Kidney epithelial cell (primary cell): ENCODE results near the gene CA10. TPM values are rescaled to one million over a fixed set of nuclear protein-coding genes. Genes with fewer than 3 reads are reported as not detected.

ENCODE experiments used
- DNase-seq: peaks from one replicate; pipeline ENCODE4 v3.0.0-alpha.2; 2010; ENCODE audit warnings: low read depth
- H3K27me3 ChIP-seq: 2 replicates; pipeline ENCODE4 v1.6.0; 2011; ENCODE audit warnings: low read length; ENCODE audit not compliant: control insufficient read depth, insufficient read depth
- H3K36me3 ChIP-seq: 2 replicates; pipeline ENCODE4 v1.5.1; 2011; ENCODE audit warnings: low read length; ENCODE audit not compliant: control insufficient read depth, insufficient read depth
- H3K4me3 ChIP-seq: 2 replicates; pipeline ENCODE4 v1.5.1; 2011; ENCODE audit warnings: low read depth, mild to moderate bottlenecking, control low read depth, low read length
- CTCF ChIP-seq: IDR thresholded peaks from 2 replicates; pipeline ENCODE4 v1.5.1; 2011; ENCODE audit warnings: mild to moderate bottlenecking, moderate library complexity, low read length, control low read depth, inconsistent platforms; ENCODE audit not compliant: insufficient read depth, poor library complexity, severe bottlenecking
- total RNA-seq: library from RNA; depleted of rRNA; stranded (reverse); fragments of >200 nt; gene quantifications from 2 replicates; pipeline ENCODE4 v1.2.3, GENCODE V29; 2015

CA10 gene
- total RNA-seq, 1 donor from 2014 or later = 0.13 TPM

- no peak for DNase-seq
- no peaks in the 10 kb centered on the region for H3K36me3 ChIP-seq
- H3K4me3 ChIP-seq = no peak overlapping the region
- H3K27me3 ChIP-seq = no peaks in the 10 kb centered on the region
- no peak for TF ChIP-seq CTCF
These were observed 355.4 kb downstream of the CA10 start for GRCh38 chr17:51803161-51803560.

- no peak for DNase-seq
- Histone ChIP-seq H3K4me3 (no peak overlapping the region), H3K27me3 (no peaks in the 10 kb centered on the region), H3K36me3 (no peaks in the 10 kb centered on the region)
- no peak for TF ChIP-seq CTCF
These were observed 356.0 kb downstream of the CA10 start for GRCh38 chr17:51802544-51802943.

- Histone ChIP-seq H3K27me3 (no peaks in the 10 kb centered on the region), H3K4me3 (no peak overlapping the region), H3K36me3 (no peaks in the 10 kb centered on the region)
- DNase-seq = no peak
- TF ChIP-seq CTCF = no peak
These were observed 356.9 kb downstream of the CA10 start for GRCh38 chr17:51801626-51802025.

GRCh38 chr17:51799981-51800380, 358.5 kb downstream of the CA10 start:
- no peak for TF ChIP-seq CTCF
- Histone ChIP-seq H3K36me3 (no peaks in the 10 kb centered on the region), H3K4me3 (no peak overlapping the region), H3K27me3 (no peaks in the 10 kb centered on the region)
- no peak for DNase-seq

GRCh38 chr17:51799240-51799639, 359.3 kb downstream of the CA10 start:
- Histone ChIP-seq H3K36me3 (no peaks in the 10 kb centered on the region), H3K27me3 (no peaks in the 10 kb centered on the region), H3K4me3 (no peak overlapping the region)
- TF ChIP-seq CTCF = no peak
- DNase-seq = no peak

GRCh38 chr17:51797150-51797549, 361.4 kb downstream of the CA10 start:
- Histone ChIP-seq H3K4me3 (no peak overlapping the region), H3K27me3 (no peaks in the 10 kb centered on the region), H3K36me3 (no peaks in the 10 kb centered on the region)
- DNase-seq = no peak
- no peak for TF ChIP-seq CTCF
